Activated T-helper 17 cell treated with anti-CD3 and anti-CD28 coated beads, Interleukin-2, amount 50 U/mL, for 72 hours (primary cell): Measurements from ENCODE around the gene IDE. TPM values are rescaled to one million over a fixed set of nuclear protein-coding genes. Genes with fewer than 3 reads are reported as not detected.
"Not testable (repeated sequence)": the region's sequence is repeated elsewhere in the genome, so short reads cannot be mapped to it uniquely, and the experiment has no call there.

Experiments
- ATAC-seq: fragments of 150-1000 bp; cut with Tn5 transposase; replicated peaks from 2 replicates; pipeline ENCODE4 v1.10.0; 2021; ENCODE audit warnings: mild to moderate bottlenecking, moderate library complexity
- H3K27ac Mint-ChIP-seq: one replicate; pipeline ENCODE4 v1.8.0; 2022; ENCODE audit warnings: mixed read lengths
- H3K27me3 Mint-ChIP-seq: one replicate; pipeline ENCODE4 v1.8.0; 2022; ENCODE audit warnings: mixed read lengths
- H3K36me3 Mint-ChIP-seq: one replicate; pipeline ENCODE4 v1.8.0; 2022; ENCODE audit warnings: low read depth, mild to moderate bottlenecking, mixed read lengths
- H3K4me1 Mint-ChIP-seq: one replicate; pipeline ENCODE4 v1.8.0; 2022; ENCODE audit warnings: mixed read lengths
- H3K4me3 Mint-ChIP-seq: one replicate; pipeline ENCODE4 v1.8.0; 2022; ENCODE audit warnings: mild to moderate bottlenecking, mixed read lengths
- H3K9me3 Mint-ChIP-seq: one replicate; pipeline ENCODE4 v1.8.0; 2022; ENCODE audit warnings: mixed read lengths
- total RNA-seq, 2 donors: library from RNA; stranded (reverse); gene quantifications; one replicate each; pipeline ENCODE4 v1.2.3, GENCODE V29; 2022

Gene IDE
- total RNA-seq, 2 donors from 2014 or later, result 13.4 to 33.6 TPM

- H3K4me3 Mint-ChIP-seq, result no peak overlapping the region
- no peak overlapping the region for H3K27ac Mint-ChIP-seq
- H3K27me3 Mint-ChIP-seq, result peaks cover 10% of the 10 kb centered on the region
- H3K4me1 Mint-ChIP-seq, result no peaks in the 10 kb centered on the region
- ATAC-seq, result no peak
- no peaks in the 10 kb centered on the region for H3K9me3 Mint-ChIP-seq
- no peaks in the 10 kb centered on the region for H3K36me3 Mint-ChIP-seq
These were observed 166.4 kb downstream of the IDE start for GRCh38 chr10:92407305-92408016.

- Mint-ChIP-seq H3K4me3 (no peak overlapping the region), H3K4me1 (no peaks in the 10 kb centered on the region)
- ATAC-seq, result no peak
These were observed 168.4 kb downstream of the IDE start for GRCh38 chr10:92405419-92405924.

GRCh38 chr10:92404612-92405418 is 169.1 kb downstream of the IDE start:
- H3K4me3 Mint-ChIP-seq, result no peak overlapping the region
- H3K27ac Mint-ChIP-seq, result no peak overlapping the region
- H3K9me3 Mint-ChIP-seq, result no peaks in the 10 kb centered on the region
- H3K27me3 Mint-ChIP-seq, result peaks cover 10% of the 10 kb centered on the region
- no peak for ATAC-seq
- H3K4me1 Mint-ChIP-seq, result no peaks in the 10 kb centered on the region
- H3K36me3 Mint-ChIP-seq, result no peaks in the 10 kb centered on the region

More at GRCh38 chr10:92405419-92405924, 168.4 kb downstream of the IDE start:
- no peaks in the 10 kb centered on the region for H3K36me3 Mint-ChIP-seq
- no peaks in the 10 kb centered on the region for H3K9me3 Mint-ChIP-seq
- H3K27me3 Mint-ChIP-seq, result peaks cover 10% of the 10 kb centered on the region
- H3K27ac Mint-ChIP-seq, result no peak overlapping the region

- not testable (repeated sequence) for H3K4me3 Mint-ChIP-seq, ATAC-seq, H3K4me1 Mint-ChIP-seq, H3K27ac Mint-ChIP-seq, H3K27me3 Mint-ChIP-seq, H3K36me3 Mint-ChIP-seq, H3K9me3 Mint-ChIP-seq
These were observed 171.7 kb downstream of the IDE start for GRCh38 chr10:92402234-92402633.

Other genes with a start within 250 kb of the IDE start
- 10 to 100 TPM; 54.2 to 64.1 TPM for gene KIF11, start 19.0 kb upstream of the IDE start, total RNA-seq
- 1 to 10 TPM in 1 of 2 donors, under 1 TPM in 1; 0.53 to 1.9 TPM for gene HHEX, start 115.9 kb upstream of the IDE start, total RNA-seq